SK-N-MC (cell line): ENCODE results near the gene NABP2.

Experiments used
- EZH2 ChIP-seq: fragments of 200-600 bp; sonication (generic); IDR thresholded peaks from one replicate; pipeline ENCODE4 v1.6.1; 2017; ENCODE audit warnings: antibody characterized with exemption
- FOXP2 ChIP-seq: optimal IDR thresholded peaks from 2 replicates; pipeline ENCODE3; 2011; ENCODE audit warnings: mild to moderate bottlenecking, moderate library complexity; ENCODE audit not compliant: insufficient read depth; ENCODE audit errors: extremely low read length, control extremely low read depth
- POLR2AphosphoS5 ChIP-seq: IDR thresholded peaks from 2 replicates; pipeline ENCODE4 v1.6.1; 2012; ENCODE audit warnings: mild to moderate bottlenecking, low read depth, low read length, borderline replicate concordance

- TF ChIP-seq POLR2AphosphoS5 (no peak; the same call in 1 of the 2 replicates), EZH2 (no peak), FOXP2 (no peak)
Observed at GRCh38 chr12:56189918-56190694, 34.0 kb upstream of the NABP2 start.
